ENCODE data around the gene ITGA8.

ITGA8 gene

DNA sequence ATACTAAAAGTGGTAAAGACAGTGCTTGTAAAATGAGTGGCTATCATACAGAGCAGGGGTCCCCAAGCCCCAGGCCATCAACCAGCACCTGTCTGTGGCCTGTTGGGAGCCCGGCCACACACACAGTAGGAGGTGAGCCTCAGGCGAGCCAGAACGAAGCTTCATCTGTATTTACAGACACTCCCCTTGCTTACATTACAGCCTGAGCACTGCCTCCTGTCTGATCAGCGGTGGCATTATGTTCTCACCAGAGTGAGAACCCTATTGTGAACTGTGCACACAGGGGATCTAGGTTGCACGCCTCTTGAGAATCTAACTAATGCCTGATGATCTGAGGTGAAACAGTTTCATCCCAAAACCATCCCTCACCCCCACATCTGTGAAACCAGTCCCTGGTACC lies 58.7 kb downstream of the ITGA8 start:
- TF ChIP-seq, protein P1, sequence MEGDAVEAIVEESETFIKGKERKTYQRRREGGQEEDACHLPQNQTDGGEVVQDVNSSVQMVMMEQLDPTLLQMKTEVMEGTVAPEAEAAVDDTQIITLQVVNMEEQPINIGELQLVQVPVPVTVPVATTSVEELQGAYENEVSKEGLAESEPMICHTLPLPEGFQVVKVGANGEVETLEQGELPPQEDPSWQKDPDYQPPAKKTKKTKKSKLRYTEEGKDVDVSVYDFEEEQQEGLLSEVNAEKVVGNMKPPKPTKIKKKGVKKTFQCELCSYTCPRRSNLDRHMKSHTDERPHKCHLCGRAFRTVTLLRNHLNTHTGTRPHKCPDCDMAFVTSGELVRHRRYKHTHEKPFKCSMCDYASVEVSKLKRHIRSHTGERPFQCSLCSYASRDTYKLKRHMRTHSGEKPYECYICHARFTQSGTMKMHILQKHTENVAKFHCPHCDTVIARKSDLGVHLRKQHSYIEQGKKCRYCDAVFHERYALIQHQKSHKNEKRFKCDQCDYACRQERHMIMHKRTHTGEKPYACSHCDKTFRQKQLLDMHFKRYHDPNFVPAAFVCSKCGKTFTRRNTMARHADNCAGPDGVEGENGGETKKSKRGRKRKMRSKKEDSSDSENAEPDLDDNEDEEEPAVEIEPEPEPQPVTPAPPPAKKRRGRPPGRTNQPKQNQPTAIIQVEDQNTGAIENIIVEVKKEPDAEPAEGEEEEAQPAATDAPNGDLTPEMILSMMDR (conservative IDR thresholded peaks at IDR 0.05; ENCODE audit: low read length) = no peak
- H3K4me3 ChIP-seq (ENCODE audit: low read length) = no peak overlapping the region
- no peak for DNase-seq (ENCODE audit: low read depth)

GRCh38 chr10:15658069-15658702 lies 61.5 kb downstream of the ITGA8 start:
- DNase-seq (ENCODE audit: low read depth) = no peak
- TF ChIP-seq, protein P1 (conservative IDR thresholded peaks at IDR 0.05; ENCODE audit: low read length) = no peak
- no peak overlapping the region for H3K4me3 ChIP-seq (ENCODE audit: low read length)

DNA sequence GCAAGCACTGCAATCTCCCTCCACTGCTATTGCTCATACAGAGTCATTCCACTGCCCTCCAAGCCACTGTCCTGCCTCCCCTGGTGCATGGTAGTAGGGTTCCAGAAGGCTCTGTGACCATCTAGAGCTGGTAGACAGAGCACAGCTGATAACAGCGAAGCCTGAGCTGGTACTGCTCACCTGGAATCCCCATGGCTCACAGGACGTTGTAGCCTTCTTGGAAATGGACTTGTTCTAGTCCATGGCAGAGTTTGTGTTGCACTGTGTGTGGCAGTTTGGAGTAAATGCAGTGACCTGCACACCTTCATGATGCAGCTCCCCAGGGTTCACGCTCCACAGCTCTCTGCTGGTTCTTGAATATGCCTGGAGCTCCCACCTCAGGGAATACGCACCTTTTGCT lies 67.0 kb downstream of the ITGA8 start:
- DNase-seq (ENCODE audit: low read depth) = no peak
- H3K4me3 ChIP-seq (ENCODE audit: low read length) = no peak overlapping the region
- TF ChIP-seq, protein P1 (conservative IDR thresholded peaks at IDR 0.05; ENCODE audit: low read length) = no peak

DNA sequence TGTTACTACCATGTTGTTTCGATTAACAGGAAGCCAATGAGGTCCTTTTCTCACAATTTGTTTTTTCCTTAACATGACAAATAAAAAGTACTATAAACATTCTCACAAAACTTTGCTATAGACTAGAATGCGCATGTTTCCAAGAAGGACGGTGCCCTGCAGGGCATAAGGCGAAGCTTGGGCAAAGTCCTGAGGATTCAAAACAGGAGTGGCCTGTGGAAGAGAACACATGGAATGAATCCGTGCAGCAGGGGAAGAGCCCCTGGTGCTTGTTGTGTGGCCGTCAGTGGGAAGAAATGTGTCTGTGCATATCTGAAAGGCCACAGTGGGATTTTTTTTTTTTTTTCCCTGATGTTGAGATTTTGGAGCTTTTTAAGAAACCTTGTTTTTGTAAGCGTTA lies 67.6 kb downstream of the ITGA8 start:
- no peak overlapping the region for H3K4me3 ChIP-seq (ENCODE audit: low read length)
- DNase-seq (ENCODE audit: low read depth) = no peak
- TF ChIP-seq, protein P1 (conservative IDR thresholded peaks at IDR 0.05; ENCODE audit: low read length) = no peak

DNA sequence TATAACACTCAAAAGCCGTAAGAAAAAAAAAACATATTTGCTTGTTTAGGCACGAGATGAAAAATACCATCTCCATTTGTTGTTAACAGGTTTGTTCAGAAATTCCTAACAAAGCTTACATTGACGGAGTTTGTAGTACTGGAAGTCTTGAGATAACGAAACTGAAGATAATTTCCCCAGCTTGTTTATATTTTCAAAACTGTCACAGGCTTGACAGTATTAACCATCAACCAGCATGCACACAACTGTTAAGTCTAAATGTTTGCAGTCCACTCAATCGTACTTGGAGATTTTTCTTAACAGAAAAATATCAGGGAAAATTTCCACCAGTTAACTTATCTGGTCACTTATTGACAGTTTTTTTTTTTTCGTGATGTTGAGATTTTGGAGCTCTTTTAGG lies 68.5 kb downstream of the ITGA8 start:
- DNase-seq (ENCODE audit: low read depth) = no peak
- H3K4me3 ChIP-seq (ENCODE audit: low read length) = no peak overlapping the region
- TF ChIP-seq, protein P1 (conservative IDR thresholded peaks at IDR 0.05; ENCODE audit: low read length) = no peak

- TF ChIP-seq, protein P1 (conservative IDR thresholded peaks at IDR 0.05; ENCODE audit: low read length) = no peak
- DNase-seq (ENCODE audit: low read depth) = peak; percentile 74
- H3K4me3 ChIP-seq (ENCODE audit: low read length) = no peak overlapping the region
Measured at GRCh38 chr10:15642095-15642494, 77.6 kb downstream of the ITGA8 start.

- TF ChIP-seq, protein P1 (conservative IDR thresholded peaks at IDR 0.05; ENCODE audit: low read length) = no peak
- no peak for DNase-seq (ENCODE audit: low read depth)
- no peak overlapping the region for H3K4me3 ChIP-seq (ENCODE audit: low read length)
Measured at GRCh38 chr10:15640536-15641085, 79.1 kb downstream of the ITGA8 start.
